Occipital lobe (tissue), 2 donors: ENCODE data around the gene CD59. TPM values are rescaled to one million over a fixed set of nuclear protein-coding genes. Genes with fewer than 3 reads are reported as not detected.
A peak's percentile ranks its signal among the peaks of the same experiment; 100 is the strongest.
"Not testable (repeated sequence)": the region's sequence is repeated elsewhere in the genome, so short reads cannot be mapped to it uniquely, and the experiment has no call there.

Experiments used
- DNase-seq: peaks from one replicate; lab custom pipeline; 2025; lab: John Stamatoyannopoulos, UW
- total RNA-seq: library from RNA; depleted of rRNA; stranded (reverse); fragments of >200 nt; gene quantifications from one replicate; pipeline ENCODE4 v1.2.3, GENCODE V29; 2014

Gene CD59
- total RNA-seq, 1 donor from 2014 or later, result 42.7 TPM

DNA sequence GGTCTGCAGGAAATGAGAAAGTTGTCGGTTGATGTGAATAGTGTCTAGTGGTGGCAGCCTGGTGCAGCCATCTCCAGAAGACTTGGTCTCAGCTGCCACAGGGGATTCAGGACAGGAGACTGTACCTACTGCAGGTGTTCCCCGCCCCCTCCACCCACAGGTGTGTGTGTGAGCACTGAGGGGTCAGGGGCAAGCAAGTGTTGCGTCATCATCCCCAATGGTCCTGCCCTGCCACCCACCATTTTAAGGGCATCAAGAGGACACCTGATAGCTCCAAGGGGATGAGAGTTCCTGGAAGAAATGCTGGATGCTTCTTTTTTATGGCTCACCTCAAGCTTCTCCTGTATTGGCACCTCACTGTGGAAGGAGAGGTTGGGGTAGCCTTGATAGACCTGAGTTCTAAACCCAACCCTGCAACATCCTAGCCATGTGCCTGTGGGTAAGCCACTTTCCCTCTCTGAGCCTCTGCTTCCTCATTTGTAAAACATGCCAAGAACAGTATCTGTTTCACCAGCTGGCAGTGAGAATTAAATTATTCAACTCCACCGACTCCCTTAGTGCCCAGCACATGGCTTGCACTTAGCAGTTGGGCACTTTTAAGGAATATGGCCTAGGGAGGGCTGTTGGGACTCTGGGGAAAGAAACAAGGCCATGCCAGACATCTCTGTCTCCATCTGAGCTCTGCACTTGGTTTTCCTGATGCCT, 41.7 kb downstream of the CD59 start:
- DNase-seq, result no peak

DNA sequence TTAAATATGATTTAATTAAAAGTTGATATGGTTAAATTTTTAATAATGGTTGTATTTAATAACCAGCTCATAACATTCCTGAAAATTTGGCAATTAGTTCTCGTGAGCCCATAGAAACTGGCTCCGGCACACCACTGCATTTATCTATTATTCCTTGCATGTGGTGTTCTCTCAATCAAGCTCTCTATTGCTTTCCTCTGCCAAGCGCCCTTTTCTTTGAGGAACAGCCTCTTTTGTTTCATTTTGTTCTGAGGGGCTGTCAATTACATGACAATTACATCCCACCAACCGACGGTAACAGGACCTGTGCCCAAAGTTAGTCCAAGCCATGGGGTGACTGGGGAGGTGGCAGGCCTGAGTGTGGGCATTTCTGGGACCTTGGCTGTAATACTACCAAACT, 43.7 kb downstream of the CD59 start:
- DNase-seq, result no peak

DNA sequence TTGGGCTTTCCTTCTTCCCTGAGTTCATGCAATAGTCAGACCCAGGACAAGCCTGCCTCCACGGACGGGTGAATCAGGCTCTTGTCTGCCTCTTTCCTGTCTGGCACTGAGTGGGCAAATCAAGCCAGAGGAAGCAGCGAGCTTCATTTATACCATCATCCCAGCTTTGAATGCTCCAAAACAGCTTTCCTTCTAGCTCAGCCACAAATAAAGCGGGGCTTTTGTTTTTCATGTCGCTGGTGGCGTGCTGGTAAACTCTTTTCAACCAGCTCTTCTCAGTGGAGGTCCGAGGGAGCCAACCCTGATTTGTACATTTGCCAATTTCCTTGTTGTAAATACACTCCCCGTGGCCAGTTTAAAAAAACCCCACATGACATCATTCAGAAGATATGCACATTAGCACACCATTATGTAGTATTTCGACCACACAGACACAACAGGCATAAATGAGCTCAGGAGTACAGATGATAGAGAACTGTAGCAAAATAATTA, 44.2 kb downstream of the CD59 start:
- peak; percentile 75 for DNase-seq

- DNase-seq, result no peak
Observed at GRCh38 chr11:33691066-33691864, 45.0 kb downstream of the CD59 start.

DNA sequence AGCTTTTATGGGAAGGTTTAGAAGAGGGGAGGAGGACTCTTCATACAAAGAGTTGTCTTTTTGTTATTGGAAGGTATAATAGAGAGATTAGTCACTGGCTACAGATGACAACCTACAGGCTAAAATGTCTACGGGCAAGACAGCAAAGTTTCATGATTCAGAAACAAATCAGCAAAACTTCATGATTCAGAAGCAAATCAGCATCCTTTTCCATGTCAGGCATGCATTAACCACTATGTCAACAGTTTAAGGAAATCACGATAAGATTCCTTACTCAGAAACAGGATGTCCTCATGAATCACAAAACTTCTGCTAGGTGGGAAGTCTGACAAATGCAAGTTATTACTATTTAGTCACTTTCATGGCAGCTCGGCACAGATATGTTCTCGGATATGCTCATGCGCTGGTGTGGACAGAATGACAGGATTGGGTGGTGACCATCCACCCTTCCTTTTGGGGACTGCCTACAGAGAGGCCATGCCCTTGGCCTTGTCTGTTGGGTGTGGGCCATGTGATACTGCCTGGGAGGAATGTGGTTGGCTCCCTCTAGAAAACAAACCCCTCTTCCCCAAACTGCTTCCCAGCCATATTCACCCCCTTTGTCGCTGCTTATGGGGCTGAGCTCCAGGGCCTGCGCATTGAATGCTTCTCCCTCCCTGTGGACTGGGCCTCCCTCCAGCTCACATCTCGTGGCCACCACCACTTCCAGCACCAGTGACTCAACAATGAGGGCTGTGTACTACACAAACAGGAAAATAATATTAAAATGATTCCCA, 45.7 kb downstream of the CD59 start:
- peak; percentile 58 for DNase-seq

- DNase-seq, result no peak
Observed at GRCh38 chr11:33689501-33689900, 46.7 kb downstream of the CD59 start.

- no peak for DNase-seq
Observed at GRCh38 chr11:33689085-33689484, 47.1 kb downstream of the CD59 start.

DNA sequence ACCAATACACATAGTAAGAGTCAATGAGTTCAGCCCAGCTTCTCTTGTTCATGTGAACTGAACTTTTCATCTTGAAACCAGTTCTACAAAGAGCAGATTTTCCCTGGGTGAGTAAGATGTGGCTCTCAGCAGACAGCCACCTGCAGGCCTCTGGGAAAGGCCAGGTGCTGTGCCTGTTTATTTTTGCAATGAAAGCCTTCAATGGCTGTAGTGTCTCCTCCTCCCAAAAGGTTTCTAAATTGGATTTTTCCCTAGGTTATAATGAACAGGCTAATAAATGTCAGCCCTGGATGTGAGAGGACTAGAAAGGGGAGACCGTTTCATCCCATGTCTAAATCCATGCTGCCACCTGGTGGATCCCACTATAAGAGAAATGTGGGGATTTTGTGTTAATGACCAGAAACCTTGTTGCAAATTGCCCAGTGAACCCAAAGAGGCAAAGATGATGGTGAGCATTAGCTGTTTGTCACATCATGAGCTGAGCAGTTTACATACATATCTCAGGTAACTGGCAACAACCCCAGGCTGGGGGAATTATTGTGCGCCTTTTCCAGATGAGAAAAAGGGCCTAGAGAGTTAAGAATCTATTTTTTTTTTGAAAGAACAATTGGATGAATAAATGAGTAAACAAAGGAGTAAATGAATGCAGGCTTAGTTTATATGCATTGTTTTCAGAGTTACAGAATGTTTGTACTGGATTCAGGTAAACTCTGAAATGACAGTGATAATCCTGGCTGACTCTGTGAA, 48.3 kb downstream of the CD59 start:
- DNase-seq, result no peak

GRCh38 chr11:33685082-33685481, 51.1 kb downstream of the CD59 start:
- DNase-seq, result no peak

DNA sequence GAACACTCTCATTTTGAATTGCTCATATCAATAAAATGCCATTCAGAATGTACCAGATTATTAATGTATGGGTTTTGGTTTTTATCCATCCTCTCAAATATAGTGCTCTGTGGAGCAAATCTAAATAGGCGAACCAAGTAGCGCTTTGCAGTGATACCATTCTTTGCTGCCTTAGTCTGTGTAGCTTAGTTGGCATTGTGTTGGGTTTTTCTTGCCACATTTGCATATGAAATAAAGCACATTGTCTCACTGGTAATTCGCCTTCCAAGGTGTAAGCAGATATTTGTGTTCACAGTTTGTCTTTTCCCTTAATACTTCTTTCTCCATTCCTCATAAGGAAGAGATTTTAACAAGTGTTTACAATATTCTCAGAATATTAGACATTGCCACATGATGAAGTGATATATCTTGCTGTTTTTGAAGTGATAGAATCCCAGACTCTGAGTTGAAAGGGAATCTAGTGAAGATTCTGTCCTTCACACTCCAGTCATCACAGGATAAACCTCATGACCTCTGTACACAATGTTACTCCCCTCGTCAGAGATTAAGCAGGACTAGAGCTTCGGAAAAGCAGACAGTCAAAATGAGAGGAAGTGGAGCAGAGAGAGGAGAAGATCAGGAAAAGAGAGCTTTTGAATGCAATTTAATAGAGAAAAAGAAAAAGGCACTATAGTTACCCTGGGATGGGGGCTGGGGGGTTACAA, 52.1 kb downstream of the CD59 start:
- DNase-seq, result no peak

DNA sequence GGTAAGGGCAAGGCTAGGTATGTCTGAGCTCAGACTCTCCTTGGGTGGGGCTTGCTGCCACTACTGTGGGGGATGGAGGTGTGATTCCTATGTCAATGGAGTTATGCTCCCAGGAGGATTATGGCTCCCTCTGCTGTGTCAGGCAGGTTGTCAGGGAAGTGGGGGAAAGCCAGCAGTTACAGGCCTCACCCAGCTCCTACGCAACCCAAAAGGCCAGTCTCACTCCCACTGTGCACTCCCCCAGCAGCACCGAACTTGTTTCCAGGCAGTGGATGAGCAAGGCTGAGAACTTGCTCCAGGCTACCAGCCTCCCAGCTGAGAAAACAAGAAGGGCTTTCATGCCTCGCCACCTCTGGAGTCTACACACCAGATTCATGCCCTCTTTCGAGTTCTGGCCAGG, 53.8 kb downstream of the CD59 start:
- no peak for DNase-seq

DNA sequence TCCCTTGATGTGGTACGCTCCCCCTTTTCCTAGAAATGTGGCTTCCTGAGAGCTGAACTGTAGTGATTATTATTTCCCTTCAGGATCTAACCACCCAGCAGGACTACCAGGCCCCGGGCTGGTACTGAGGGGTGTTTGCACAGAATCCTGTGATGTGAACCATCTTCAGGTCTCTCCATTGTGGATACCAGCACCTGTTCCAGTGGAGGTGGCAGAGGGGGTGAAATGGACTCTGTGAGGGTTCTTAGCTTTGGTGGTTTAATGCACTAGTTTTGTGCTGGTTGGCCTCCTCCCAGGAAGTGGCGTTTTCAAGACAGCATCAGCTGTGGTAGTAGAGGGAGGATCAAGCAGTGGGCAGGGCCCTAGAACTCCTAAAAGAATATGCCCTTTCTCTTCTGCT, 54.2 kb downstream of the CD59 start:
- no peak for DNase-seq

GRCh38 chr11:33678616-33679015, 57.6 kb downstream of the CD59 start:
- DNase-seq, result not testable (repeated sequence)

- no peak for DNase-seq
Observed at GRCh38 chr11:33674035-33674814, 62.0 kb downstream of the CD59 start.

- no peak for DNase-seq
Observed at GRCh38 chr11:33672273-33672672, 64.0 kb downstream of the CD59 start.

DNA sequence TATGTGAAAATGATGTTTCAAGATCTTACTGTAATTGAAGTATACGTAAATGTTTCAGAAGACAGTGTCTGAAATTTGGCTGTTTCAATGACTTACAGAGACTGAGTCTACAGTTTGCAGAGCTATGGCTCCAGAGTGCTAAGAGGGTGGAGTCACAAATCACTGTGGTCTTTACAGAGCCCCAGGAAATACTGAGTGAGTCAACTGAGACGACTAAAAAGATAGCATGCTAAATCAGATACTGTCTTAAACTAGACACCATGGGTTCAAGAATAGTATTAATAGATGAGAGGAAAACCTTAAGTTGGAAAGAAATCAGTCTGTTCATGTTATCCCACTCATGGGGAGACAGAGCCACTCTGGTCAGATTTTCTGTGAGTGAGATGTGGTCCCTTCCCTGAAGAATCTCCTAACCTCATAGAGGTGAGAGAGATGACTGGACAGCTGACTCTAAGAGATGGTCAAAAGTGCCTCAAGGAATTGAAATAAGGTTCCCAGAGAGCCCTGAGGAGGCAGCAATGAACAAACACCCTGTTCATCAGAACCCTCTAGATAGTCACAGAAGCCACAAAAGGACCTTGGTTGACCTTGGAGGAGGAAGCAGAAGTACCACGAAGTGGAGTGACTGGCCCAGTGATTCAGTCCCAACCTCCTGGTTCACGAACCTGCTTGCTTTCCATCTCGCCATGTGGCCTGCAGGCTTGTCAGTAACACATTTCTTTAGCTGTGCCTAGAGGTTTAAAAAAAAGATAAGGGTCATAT, 65.8 kb downstream of the CD59 start:
- DNase-seq, result no peak

- DNase-seq, result no peak
Observed at GRCh38 chr11:33669598-33670249, 66.5 kb downstream of the CD59 start.

DNA sequence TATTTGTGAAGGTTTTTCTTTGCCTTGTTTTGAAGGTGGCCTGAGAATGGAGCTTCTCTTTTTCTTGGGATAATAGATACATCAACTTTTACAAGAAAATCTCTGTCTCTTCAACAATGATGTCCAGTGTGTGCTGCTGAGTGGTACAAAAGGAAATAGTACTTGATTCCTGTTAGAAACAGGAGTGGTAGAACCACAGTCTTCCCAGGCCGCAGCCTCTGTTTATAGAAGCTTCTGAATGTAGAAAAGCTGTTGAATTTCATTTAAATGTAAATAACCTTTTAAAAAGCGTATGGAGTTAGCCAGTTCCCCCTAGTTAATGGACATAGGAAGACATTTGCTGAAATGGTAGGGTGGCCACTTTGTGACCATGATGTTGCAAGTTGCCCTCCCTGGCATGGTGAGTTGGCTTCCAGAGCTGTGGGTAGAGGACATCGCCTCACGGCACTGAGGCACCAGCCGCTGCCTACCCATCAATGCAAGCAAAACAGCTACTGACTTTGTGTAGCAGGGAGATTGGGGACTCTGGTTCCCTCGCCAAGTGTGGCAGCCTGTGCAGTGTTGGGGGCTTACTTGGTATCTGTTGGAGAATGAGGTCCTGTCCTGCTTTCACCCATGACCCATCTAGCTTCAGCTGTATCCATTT, 67.1 kb downstream of the CD59 start:
- no peak for DNase-seq
